ENCODE results near the gene ATF6. TPM values are rescaled to one million over a fixed set of nuclear protein-coding genes. Genes with fewer than 3 reads are reported as not detected.

Gene ATF6
- total and polyA plus RNA-seq, 9 of the 15 experiments (the other 6 are each of a cell fraction or from before 2014, with no cell fraction given), result 11.7 to 32.4 (median 20.4) TPM

DNA sequence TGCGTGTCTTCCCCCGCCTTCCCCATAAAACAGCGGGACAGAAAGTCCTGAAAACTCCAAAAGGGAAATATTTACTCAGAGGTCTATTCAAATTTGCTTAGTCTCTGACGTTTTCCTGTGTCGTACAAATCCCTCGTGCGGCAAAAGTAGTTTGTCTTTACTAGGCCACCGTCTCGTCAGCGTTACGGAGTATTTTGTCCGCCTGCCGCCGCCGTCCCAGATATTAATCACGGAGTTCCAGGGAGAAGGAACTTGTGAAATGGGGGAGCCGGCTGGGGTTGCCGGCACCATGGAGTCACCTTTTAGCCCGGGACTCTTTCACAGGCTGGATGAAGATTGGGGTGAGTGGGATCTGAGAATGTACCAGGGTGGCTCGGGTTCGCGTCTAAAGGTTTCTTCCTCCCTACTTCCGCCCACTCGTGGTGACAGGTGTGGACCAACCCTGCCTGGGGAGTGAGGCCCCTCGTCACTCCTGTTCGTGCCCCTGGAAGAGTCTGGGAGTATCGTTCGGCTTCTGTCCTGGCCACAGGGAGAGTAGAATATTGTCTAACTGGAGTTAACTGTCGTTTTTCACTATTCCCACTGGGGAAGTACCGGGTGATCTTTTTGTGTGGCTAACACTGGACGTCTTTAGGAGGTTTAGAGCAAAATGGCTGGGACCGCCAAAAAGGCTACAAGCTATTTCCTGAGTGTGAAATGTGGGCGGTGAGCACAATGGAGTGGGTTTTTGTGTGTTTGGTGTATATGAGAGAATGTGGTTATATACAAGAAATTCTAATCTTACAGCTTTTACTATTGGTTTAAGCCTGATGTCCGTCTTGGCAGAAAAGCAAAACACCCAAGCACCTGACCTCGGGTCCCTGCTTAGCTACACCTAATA is at the start of gene ATF6 (continued):
- TF ChIP-seq GTF2A2 (tag; IDR thresholded peaks at IDR 0.05) (no peak), BHLHE40 (IDR thresholded peaks at IDR 0.05; ENCODE audit: low read length) (peak; percentile 81), TAF7 (tag; IDR thresholded peaks at IDR 0.05) (peak; percentile 48), BCOR (IDR thresholded peaks at IDR 0.05) (no peak), SMARCC2 (IDR thresholded peaks at IDR 0.05; ENCODE audit: low read depth) (no peak), TRIM24 (IDR thresholded peaks at IDR 0.05) (peak in 1 of 2 experiments; percentile 94; a peak in 2 of 4 replicates), POLR2AphosphoS2 (IDR thresholded peaks at IDR 0.05; ENCODE audit: low read length) (no peak), RBM22 (IDR thresholded peaks at IDR 0.05; ENCODE audit: low read depth, low read length, poor library complexity, severe bottlenecking) (no peak), ZNF785 (CRISPR knock-in tag; IDR thresholded peaks at IDR 0.05) (no peak), PCBP1 (IDR thresholded peaks at IDR 0.05; ENCODE audit: low read depth, low read length, poor library complexity, severe bottlenecking) (no peak), SMC3 (conservative IDR thresholded peaks at IDR 0.05; ENCODE audit: insufficient read depth, low read depth, low read length) (no peak), POLR2A (conservative IDR thresholded peaks at IDR 0.05) (peak; percentile 88)
- TF ChIP-seq, protein P1, sequence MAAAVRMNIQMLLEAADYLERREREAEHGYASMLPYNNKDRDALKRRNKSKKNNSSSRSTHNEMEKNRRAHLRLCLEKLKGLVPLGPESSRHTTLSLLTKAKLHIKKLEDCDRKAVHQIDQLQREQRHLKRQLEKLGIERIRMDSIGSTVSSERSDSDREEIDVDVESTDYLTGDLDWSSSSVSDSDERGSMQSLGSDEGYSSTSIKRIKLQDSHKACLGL (CRISPR knock-in tag; IDR thresholded peaks at IDR 0.05; ENCODE audit: borderline replicate concordance, poor library complexity, severe bottlenecking), result no peak
- TF ChIP-seq, protein P2, sequence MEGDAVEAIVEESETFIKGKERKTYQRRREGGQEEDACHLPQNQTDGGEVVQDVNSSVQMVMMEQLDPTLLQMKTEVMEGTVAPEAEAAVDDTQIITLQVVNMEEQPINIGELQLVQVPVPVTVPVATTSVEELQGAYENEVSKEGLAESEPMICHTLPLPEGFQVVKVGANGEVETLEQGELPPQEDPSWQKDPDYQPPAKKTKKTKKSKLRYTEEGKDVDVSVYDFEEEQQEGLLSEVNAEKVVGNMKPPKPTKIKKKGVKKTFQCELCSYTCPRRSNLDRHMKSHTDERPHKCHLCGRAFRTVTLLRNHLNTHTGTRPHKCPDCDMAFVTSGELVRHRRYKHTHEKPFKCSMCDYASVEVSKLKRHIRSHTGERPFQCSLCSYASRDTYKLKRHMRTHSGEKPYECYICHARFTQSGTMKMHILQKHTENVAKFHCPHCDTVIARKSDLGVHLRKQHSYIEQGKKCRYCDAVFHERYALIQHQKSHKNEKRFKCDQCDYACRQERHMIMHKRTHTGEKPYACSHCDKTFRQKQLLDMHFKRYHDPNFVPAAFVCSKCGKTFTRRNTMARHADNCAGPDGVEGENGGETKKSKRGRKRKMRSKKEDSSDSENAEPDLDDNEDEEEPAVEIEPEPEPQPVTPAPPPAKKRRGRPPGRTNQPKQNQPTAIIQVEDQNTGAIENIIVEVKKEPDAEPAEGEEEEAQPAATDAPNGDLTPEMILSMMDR (IDR thresholded peaks at IDR 0.05 in 2 of 3, conservative IDR thresholded peaks at IDR 0.05 in 1 of 3; ENCODE audit: insufficient read depth in 2 of 3, low read depth in 1 of 3, low read length in 3 of 3), result peak in 1 of 3 experiments; percentile 26; a peak in 1 of 6 replicates
- TF ChIP-seq, protein P3, sequence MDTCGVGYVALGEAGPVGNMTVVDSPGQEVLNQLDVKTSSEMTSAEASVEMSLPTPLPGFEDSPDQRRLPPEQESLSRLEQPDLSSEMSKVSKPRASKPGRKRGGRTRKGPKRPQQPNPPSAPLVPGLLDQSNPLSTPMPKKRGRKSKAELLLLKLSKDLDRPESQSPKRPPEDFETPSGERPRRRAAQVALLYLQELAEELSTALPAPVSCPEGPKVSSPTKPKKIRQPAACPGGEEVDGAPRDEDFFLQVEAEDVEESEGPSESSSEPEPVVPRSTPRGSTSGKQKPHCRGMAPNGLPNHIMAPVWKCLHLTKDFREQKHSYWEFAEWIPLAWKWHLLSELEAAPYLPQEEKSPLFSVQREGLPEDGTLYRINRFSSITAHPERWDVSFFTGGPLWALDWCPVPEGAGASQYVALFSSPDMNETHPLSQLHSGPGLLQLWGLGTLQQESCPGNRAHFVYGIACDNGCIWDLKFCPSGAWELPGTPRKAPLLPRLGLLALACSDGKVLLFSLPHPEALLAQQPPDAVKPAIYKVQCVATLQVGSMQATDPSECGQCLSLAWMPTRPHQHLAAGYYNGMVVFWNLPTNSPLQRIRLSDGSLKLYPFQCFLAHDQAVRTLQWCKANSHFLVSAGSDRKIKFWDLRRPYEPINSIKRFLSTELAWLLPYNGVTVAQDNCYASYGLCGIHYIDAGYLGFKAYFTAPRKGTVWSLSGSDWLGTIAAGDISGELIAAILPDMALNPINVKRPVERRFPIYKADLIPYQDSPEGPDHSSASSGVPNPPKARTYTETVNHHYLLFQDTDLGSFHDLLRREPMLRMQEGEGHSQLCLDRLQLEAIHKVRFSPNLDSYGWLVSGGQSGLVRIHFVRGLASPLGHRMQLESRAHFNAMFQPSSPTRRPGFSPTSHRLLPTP (IDR thresholded peaks at IDR 0.05; ENCODE audit: borderline replicate concordance, extremely low read depth, insufficient read length), result no peak
- TF ChIP-seq, protein P4, sequence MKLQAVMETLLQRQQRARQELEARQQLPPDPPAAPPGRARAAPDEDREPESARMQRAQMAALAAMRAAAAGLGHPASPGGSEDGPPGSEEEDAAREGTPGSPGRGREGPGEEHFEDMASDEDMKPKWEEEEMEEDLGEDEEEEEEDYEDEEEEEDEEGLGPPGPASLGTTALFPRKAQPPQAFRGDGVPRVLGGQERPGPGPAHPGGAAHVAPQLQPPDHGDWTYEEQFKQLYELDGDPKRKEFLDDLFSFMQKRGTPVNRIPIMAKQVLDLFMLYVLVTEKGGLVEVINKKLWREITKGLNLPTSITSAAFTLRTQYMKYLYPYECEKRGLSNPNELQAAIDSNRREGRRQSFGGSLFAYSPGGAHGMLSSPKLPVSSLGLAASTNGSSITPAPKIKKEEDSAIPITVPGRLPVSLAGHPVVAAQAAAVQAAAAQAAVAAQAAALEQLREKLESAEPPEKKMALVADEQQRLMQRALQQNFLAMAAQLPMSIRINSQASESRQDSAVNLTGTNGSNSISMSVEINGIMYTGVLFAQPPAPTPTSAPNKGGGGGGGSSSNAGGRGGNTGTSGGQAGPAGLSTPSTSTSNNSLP (IDR thresholded peaks at IDR 0.05; ENCODE audit: borderline replicate concordance, low read depth, low read length), result peak; percentile 85
- TF ChIP-seq, protein P5, sequence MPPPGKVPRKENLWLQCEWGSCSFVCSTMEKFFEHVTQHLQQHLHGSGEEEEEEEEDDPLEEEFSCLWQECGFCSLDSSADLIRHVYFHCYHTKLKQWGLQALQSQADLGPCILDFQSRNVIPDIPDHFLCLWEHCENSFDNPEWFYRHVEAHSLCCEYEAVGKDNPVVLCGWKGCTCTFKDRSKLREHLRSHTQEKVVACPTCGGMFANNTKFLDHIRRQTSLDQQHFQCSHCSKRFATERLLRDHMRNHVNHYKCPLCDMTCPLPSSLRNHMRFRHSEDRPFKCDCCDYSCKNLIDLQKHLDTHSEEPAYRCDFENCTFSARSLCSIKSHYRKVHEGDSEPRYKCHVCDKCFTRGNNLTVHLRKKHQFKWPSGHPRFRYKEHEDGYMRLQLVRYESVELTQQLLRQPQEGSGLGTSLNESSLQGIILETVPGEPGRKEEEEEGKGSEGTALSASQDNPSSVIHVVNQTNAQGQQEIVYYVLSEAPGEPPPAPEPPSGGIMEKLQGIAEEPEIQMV (tag; conservative IDR thresholded peaks at IDR 0.05; ENCODE audit: low read depth), result no peak
